IPS DF 4.7 (cell line): ENCODE measurements around the gene ZIC5.

Experiments used
- DNase-seq: peaks from one replicate; pipeline ENCODE4 v3.0.0-alpha.2; 2013; ENCODE audit warnings: low spot score; ENCODE audit errors: extremely low read depth

ZIC5 gene

GRCh38 chr13:99938635-99939034, 32.9 kb downstream of the ZIC5 start:
- DNase-seq = no peak

GRCh38 chr13:99935772-99936171, 35.8 kb downstream of the ZIC5 start:
- no peak for DNase-seq

- DNase-seq = no peak
These were observed 38.7 kb downstream of the ZIC5 start for GRCh38 chr13:99932912-99933311.

GRCh38 chr13:99930925-99931324, 40.6 kb downstream of the ZIC5 start:
- DNase-seq = no peak

- no peak for DNase-seq
These were observed 41.7 kb downstream of the ZIC5 start for GRCh38 chr13:99929866-99930265.

GRCh38 chr13:99926014-99926731, 45.4 kb downstream of the ZIC5 start:
- DNase-seq = no peak

GRCh38 chr13:99923877-99924582, 47.5 kb downstream of the ZIC5 start:
- no peak for DNase-seq

- no peak for DNase-seq
These were observed 48.7 kb downstream of the ZIC5 start for GRCh38 chr13:99922631-99923404.

- DNase-seq = no peak
These were observed 52.4 kb downstream of the ZIC5 start for GRCh38 chr13:99919132-99919531.

GRCh38 chr13:99916366-99917103, 55.0 kb downstream of the ZIC5 start:
- no peak for DNase-seq

GRCh38 chr13:99913167-99913566, 58.4 kb downstream of the ZIC5 start:
- DNase-seq = no peak
